ENCODE results near the gene HMCN1.

Gene HMCN1

GRCh38 chr1:185960422-185961321 is 226.5 kb downstream of the HMCN1 start:
- DNase-seq, result no peak

DNA sequence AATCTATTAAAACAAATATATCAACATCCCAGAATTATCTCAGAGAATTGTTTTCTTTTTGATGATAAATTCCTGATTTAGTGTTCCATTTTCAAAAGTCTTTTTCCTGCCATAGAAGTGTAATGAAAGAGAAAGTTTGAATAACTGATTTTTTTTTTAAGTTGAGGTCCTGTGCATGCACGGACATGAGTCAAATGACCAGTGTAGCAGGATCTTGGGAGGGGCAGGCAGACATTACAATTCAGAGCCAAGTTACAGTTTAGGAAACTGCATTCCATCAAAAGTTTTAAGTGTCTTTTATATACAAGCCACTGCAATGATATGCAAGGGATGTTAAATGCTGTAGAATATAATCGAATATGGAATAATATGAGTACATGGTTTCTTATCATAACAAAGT is 227.5 kb downstream of the HMCN1 start:
- no peak overlapping the region for H3K4me3 ChIP-seq (ENCODE audit: low read depth, low read length)
- no peak for DNase-seq
- H3K9me3 ChIP-seq, result no peaks in the 10 kb centered on the region
- TF ChIP-seq, protein P1, sequence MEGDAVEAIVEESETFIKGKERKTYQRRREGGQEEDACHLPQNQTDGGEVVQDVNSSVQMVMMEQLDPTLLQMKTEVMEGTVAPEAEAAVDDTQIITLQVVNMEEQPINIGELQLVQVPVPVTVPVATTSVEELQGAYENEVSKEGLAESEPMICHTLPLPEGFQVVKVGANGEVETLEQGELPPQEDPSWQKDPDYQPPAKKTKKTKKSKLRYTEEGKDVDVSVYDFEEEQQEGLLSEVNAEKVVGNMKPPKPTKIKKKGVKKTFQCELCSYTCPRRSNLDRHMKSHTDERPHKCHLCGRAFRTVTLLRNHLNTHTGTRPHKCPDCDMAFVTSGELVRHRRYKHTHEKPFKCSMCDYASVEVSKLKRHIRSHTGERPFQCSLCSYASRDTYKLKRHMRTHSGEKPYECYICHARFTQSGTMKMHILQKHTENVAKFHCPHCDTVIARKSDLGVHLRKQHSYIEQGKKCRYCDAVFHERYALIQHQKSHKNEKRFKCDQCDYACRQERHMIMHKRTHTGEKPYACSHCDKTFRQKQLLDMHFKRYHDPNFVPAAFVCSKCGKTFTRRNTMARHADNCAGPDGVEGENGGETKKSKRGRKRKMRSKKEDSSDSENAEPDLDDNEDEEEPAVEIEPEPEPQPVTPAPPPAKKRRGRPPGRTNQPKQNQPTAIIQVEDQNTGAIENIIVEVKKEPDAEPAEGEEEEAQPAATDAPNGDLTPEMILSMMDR (IDR thresholded peaks at IDR 0.05; ENCODE audit: low read depth, low read length), result no peak
- no peaks in the 10 kb centered on the region for H3K4me1 ChIP-seq
- H3K36me3 ChIP-seq, result no peaks in the 10 kb centered on the region
- peaks cover 7% of the 10 kb centered on the region for H3K27me3 ChIP-seq

More at GRCh38 chr1:185960422-185961321, 226.5 kb downstream of the HMCN1 start:
- TF ChIP-seq, protein P1 (IDR thresholded peaks at IDR 0.05; ENCODE audit: low read depth, low read length), result no peak
- Histone ChIP-seq H3K4me3 (ENCODE audit: low read depth, low read length) (no peak overlapping the region), H3K4me1 (no peaks in the 10 kb centered on the region), H3K36me3 (no peaks in the 10 kb centered on the region), H3K9me3 (no peaks in the 10 kb centered on the region), H3K27me3 (peaks cover 2% of the 10 kb centered on the region)

DNA sequence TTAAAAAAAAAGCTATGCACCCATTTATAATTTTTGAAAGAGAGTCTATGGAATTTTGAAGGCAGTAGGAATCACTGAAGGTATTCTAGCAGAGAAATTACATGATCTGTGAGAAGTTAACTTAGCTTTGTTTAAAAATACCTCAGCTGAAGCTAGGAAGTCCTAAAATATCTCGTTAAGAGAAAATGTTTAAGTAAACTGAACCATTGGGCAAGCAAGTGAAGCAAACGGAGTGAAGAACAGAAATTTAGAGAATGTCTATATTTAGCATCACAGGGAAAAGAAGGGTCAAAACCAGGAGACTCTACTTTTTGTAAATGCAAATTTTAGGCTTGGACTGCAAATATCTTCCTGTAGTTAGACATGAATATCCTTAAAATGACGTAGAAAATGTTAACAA is 230.8 kb downstream of the HMCN1 start:
- H3K27me3 ChIP-seq, result peaks cover 7% of the 10 kb centered on the region
- no peak overlapping the region for H3K4me3 ChIP-seq (ENCODE audit: low read depth, low read length)
- no peaks in the 10 kb centered on the region for H3K4me1 ChIP-seq
- H3K9me3 ChIP-seq, result no peaks in the 10 kb centered on the region
- no peak for DNase-seq
- no peaks in the 10 kb centered on the region for H3K36me3 ChIP-seq
- TF ChIP-seq, protein P1 (IDR thresholded peaks at IDR 0.05; ENCODE audit: low read depth, low read length), result no peak

- no peaks in the 10 kb centered on the region for H3K36me3 ChIP-seq
- H3K9me3 ChIP-seq, result no peaks in the 10 kb centered on the region
- TF ChIP-seq, protein P1 (IDR thresholded peaks at IDR 0.05; ENCODE audit: low read depth, low read length), result no peak
- H3K4me3 ChIP-seq (ENCODE audit: low read depth, low read length), result no peak overlapping the region
- DNase-seq, result no peak
- H3K4me1 ChIP-seq, result no peaks in the 10 kb centered on the region
- H3K27me3 ChIP-seq, result peaks cover 7% of the 10 kb centered on the region
Observed at GRCh38 chr1:185965870-185966269, 231.7 kb downstream of the HMCN1 start.

- Histone ChIP-seq H3K27me3 (peaks cover 7% of the 10 kb centered on the region), H3K36me3 (no peaks in the 10 kb centered on the region), H3K4me3 (ENCODE audit: low read depth, low read length) (no peak overlapping the region), H3K9me3 (no peaks in the 10 kb centered on the region), H3K4me1 (no peaks in the 10 kb centered on the region)
- TF ChIP-seq, protein P1 (IDR thresholded peaks at IDR 0.05; ENCODE audit: low read depth, low read length), result no peak
- DNase-seq, result no peak
Observed at GRCh38 chr1:185966471-185966870, 232.3 kb downstream of the HMCN1 start.

- Histone ChIP-seq H3K36me3 (no peaks in the 10 kb centered on the region), H3K4me3 (ENCODE audit: low read depth, low read length) (no peak overlapping the region), H3K4me1 (no peaks in the 10 kb centered on the region), H3K9me3 (no peaks in the 10 kb centered on the region), H3K27me3 (peaks cover 7% of the 10 kb centered on the region)
- TF ChIP-seq, protein P1 (IDR thresholded peaks at IDR 0.05; ENCODE audit: low read depth, low read length), result no peak
- no peak for DNase-seq
Observed at GRCh38 chr1:185969028-185969427, 234.8 kb downstream of the HMCN1 start.

Data from BE2C (cell line).